Measurements from ENCODE around the gene NUP107. TPM values are rescaled to one million over a fixed set of nuclear protein-coding genes. Genes with fewer than 3 reads are reported as not detected.
"Not testable (repeated sequence)": the region's sequence is repeated elsewhere in the genome, so short reads cannot be mapped to it uniquely, and the experiment has no call there.

NUP107 gene
- 82.3 TPM for total RNA-seq (2021; ENCODE audit: unreplicated experiment)
- 35.6 TPM for polyA plus RNA-seq (2012; ENCODE audit: insufficient read length)
- Bru-seq, nascent RNA, result percentile 82 among the genes with signal in this experiment
- percentile 82 among the genes with signal in this experiment for BruChase-seq, experiment 1, labeled RNA remaining after a 2-hour chase
- percentile 87 among the genes with signal in this experiment for BruChase-seq, experiment 2, labeled RNA remaining after a 6-hour chase
- long read RNA-seq, full-length matches to known transcripts, result 103 of 172 reads
- long read RNA-seq, partial matches to known transcripts, result 42 of 172 reads
- long read RNA-seq, other reads (novel, unspliced or antisense), result 27 of 172 reads

DNA sequence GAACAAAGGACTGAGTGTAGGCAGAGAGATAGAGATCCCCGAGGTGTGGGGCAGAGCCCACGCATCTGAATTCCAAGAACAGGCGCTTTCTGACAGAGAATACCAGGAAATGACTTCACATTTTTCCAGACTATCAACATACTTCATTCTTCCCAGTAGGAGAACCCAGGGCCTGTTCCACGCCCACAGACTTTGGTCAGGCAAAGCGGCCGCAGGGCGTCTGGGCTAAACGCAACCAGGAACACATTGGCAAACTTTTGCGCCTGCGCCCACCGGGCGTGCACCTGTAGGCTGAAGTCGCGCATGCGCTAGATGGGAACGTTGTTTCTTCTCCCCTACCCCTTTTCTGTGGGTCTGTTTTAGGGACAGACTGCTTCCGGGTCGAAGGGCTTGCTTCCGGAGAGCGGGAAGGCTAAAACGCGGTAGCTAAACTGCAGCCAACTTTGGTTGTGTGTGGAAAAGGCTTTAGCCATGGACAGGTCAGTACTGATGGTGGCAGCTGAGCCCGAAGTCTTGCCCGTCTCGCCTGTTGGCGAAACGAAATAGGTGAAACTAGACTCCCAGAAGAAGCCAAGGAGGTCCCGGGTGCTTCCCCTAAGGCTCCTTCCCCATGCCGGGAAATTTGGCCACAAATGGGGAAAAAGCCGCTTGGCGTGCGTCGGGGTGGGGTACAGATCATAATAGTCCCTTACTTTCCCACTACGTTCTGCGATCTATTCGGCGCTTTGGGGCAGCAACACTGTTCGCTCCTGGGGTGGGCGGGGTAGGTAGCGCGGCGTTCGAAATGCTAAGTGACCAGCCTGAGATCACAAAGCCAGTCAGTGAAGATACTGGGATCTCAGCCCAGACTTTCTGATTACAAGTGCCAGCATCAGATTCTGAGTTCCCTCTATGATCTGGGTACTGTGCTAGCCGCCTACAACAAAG is at the start of gene NUP107:
Gene NUP107 (plus strand): TSS at position 384 of the 927 bp plus-strand sequence. CDS start 88 bp downstream, at position 472.
- BruUV-seq (replicated peaks), result TSS peak; percentile 73
- Histone ChIP-seq H3K9me3 (ENCODE audit: control insufficient read depth, insufficient read depth, low read depth, low read length) (no peaks in the 10 kb centered on the region), H3K4me1 (ENCODE audit: control insufficient read depth, insufficient read depth, low read length) (peaks cover 21% of the 10 kb centered on the region), H3K27ac (ENCODE audit: low read length) (peak within 1 kb of the TSS; percentile 98), H3K4me3 (ENCODE audit: low read depth in 2 of 2, low read length in 2 of 2) (peak within 1 kb of the TSS; percentile 87 to 95), H3K36me3 (ENCODE audit: control insufficient read depth, insufficient read depth, low read length) (peaks cover 15% of the 10 kb centered on the region; the same call in 1 of the 2 replicates), H3K27me3 (ENCODE audit: control insufficient read depth, insufficient read depth, low read length) (no peaks in the 10 kb centered on the region)
- in situ Hi-C loops (cut with HindIII; ENCODE audit: low pct_unique_long_range_greater_than_20kb, low sequenced_read_pairs), result no loop called here
- CTCF ChIA-PET, result no interaction called here
- peak; percentile 89 for DNase-seq (ENCODE audit: low read depth, low spot score)
- intact Hi-C loops (cut with micrococcal nuclease; ENCODE audit: unreplicated experiment), result no loop called here
- TF ChIP-seq TCF7L2 (IDR thresholded peaks at IDR 0.05; ENCODE audit: low read depth, low read length), result peak; percentile 38; the same call in 1 of the 2 replicates
- TF ChIP-seq, protein P1, sequence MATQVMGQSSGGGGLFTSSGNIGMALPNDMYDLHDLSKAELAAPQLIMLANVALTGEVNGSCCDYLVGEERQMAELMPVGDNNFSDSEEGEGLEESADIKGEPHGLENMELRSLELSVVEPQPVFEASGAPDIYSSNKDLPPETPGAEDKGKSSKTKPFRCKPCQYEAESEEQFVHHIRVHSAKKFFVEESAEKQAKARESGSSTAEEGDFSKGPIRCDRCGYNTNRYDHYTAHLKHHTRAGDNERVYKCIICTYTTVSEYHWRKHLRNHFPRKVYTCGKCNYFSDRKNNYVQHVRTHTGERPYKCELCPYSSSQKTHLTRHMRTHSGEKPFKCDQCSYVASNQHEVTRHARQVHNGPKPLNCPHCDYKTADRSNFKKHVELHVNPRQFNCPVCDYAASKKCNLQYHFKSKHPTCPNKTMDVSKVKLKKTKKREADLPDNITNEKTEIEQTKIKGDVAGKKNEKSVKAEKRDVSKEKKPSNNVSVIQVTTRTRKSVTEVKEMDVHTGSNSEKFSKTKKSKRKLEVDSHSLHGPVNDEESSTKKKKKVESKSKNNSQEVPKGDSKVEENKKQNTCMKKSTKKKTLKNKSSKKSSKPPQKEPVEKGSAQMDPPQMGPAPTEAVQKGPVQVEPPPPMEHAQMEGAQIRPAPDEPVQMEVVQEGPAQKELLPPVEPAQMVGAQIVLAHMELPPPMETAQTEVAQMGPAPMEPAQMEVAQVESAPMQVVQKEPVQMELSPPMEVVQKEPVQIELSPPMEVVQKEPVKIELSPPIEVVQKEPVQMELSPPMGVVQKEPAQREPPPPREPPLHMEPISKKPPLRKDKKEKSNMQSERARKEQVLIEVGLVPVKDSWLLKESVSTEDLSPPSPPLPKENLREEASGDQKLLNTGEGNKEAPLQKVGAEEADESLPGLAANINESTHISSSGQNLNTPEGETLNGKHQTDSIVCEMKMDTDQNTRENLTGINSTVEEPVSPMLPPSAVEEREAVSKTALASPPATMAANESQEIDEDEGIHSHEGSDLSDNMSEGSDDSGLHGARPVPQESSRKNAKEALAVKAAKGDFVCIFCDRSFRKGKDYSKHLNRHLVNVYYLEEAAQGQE (IDR thresholded peaks at IDR 0.05; ENCODE audit: insufficient read depth in 1 of 2, low read depth in 2 of 2, low read length in 1 of 2), result 0 out of 4 replicates have a peak, but pooled peaks of 1 of the 2 experiments have one; percentile 62
- peak; percentile 95 for TF ChIP-seq POLR2AphosphoS5 (IDR thresholded peaks at IDR 0.05; ENCODE audit: low read depth, low read length)
- TF ChIP-seq, protein P2, sequence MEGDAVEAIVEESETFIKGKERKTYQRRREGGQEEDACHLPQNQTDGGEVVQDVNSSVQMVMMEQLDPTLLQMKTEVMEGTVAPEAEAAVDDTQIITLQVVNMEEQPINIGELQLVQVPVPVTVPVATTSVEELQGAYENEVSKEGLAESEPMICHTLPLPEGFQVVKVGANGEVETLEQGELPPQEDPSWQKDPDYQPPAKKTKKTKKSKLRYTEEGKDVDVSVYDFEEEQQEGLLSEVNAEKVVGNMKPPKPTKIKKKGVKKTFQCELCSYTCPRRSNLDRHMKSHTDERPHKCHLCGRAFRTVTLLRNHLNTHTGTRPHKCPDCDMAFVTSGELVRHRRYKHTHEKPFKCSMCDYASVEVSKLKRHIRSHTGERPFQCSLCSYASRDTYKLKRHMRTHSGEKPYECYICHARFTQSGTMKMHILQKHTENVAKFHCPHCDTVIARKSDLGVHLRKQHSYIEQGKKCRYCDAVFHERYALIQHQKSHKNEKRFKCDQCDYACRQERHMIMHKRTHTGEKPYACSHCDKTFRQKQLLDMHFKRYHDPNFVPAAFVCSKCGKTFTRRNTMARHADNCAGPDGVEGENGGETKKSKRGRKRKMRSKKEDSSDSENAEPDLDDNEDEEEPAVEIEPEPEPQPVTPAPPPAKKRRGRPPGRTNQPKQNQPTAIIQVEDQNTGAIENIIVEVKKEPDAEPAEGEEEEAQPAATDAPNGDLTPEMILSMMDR (IDR thresholded peaks at IDR 0.05), result no peak
- TF ChIP-seq SIN3A (IDR thresholded peaks at IDR 0.05; ENCODE audit: borderline replicate concordance, insufficient read depth, low read depth, low read length), result peak; percentile 94
- peak; percentile 99 for ATAC-seq
- POLR2A ChIA-PET, result no interaction called here

DNA sequence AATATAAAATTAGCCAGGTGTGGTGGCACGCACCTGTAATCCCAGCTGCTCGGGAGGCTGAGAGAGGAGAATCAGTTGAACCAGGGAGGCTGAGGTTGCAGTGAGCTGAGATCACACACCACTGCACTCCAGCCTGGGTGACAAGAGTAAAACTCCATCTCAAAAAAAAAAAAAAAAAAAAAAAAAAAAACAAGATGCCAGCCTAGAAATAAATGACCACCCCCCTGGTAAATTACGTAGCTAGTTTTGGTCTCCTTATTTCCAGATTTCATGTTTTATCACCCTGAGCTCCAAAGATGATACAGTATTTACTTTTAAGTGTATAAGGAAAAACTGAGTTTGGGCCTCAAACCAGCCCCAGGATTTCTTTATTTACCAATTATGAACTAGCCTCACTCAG is 49.3 kb upstream of the NUP107 start:
- in situ Hi-C loops (cut with HindIII; ENCODE audit: low pct_unique_long_range_greater_than_20kb, low sequenced_read_pairs); H3K4me3 ChIP-seq (ENCODE audit: low read depth in 2 of 2, low read length in 2 of 2); BruUV-seq (replicated peaks); H3K9me3 ChIP-seq (ENCODE audit: control insufficient read depth, insufficient read depth, low read depth, low read length); H3K36me3 ChIP-seq (ENCODE audit: control insufficient read depth, insufficient read depth, low read length); DNase-seq (ENCODE audit: low read depth, low spot score); H3K27me3 ChIP-seq (ENCODE audit: control insufficient read depth, insufficient read depth, low read length); intact Hi-C loops (cut with micrococcal nuclease; ENCODE audit: unreplicated experiment); ATAC-seq: not testable (repeated sequence)
- Histone ChIP-seq H3K4me1 (ENCODE audit: control insufficient read depth, insufficient read depth, low read length) (peaks cover 91% of the 10 kb centered on the region), H3K27ac (ENCODE audit: low read length) (peak overlapping the region; percentile 13; the same call in 1 of the 2 replicates)
- POLR2A ChIA-PET, result interaction anchor here (0.6 kb wide), 1 partner anchor 108 kb away, joined by 11 read pairs; the partner anchor contains the start of gene SLC35E3
- CTCF ChIA-PET, result interaction anchor here (0.6 kb wide), 2 partner anchors 13 to 170 kb away, joined by 3 to 9 read pairs; partner anchors contain the start of gene MDM2
